Liver (tissue), 9 donors: ENCODE measurements around the gene ZFYVE26. TPM values are rescaled to one million over a fixed set of nuclear protein-coding genes. Genes with fewer than 3 reads are reported as not detected.

Source experiments
- DNase-seq: peaks from one replicate; pipeline ENCODE4 v3.0.0-alpha.2; 2017; ENCODE audit warnings: low spot score
- H3K27ac ChIP-seq, 2 donors: one replicate each; pipeline ENCODE4 v1.7.0; 2013; ENCODE audit warnings: inconsistent platforms in 2 of 2, low read length in 2 of 2, control low read depth in 1 of 2, low read depth in 1 of 2, mild to moderate bottlenecking in 1 of 2
- H3K27me3 ChIP-seq, 4 donors: one replicate each; pipeline versions ENCODE4 v1.6.1 to v1.7.0; 2013; ENCODE audit warnings: low read length in 3 of 4, inconsistent platforms in 1 of 4, mild to moderate bottlenecking in 1 of 4, moderate library complexity in 1 of 4; ENCODE audit not compliant: control insufficient read depth in 4 of 4, insufficient read depth in 4 of 4
- H3K36me3 ChIP-seq, 4 donors: one replicate each; pipeline versions ENCODE4 v1.6.1 to v1.7.0; 2013; ENCODE audit warnings: low read length in 3 of 4, mild to moderate bottlenecking in 3 of 4, low read depth in 1 of 4, moderate library complexity in 1 of 4; ENCODE audit not compliant: control insufficient read depth in 4 of 4, insufficient read depth in 3 of 4
- H3K4me1 ChIP-seq, 4 donors: one replicate each; pipeline versions ENCODE4 v1.6.1 to v1.7.0; 2013; ENCODE audit warnings: low read length in 3 of 4, mild to moderate bottlenecking in 3 of 4, moderate library complexity in 1 of 4; ENCODE audit not compliant: control insufficient read depth in 4 of 4, insufficient read depth in 4 of 4
- H3K4me3 ChIP-seq, 3 donors: one replicate each; pipeline versions ENCODE4 v1.6.1 to v1.7.0; 2013; ENCODE audit warnings: low read length in 3 of 3, control low read depth in 1 of 3, low read depth in 1 of 3, mild to moderate bottlenecking in 1 of 3
- H3K9ac ChIP-seq, 2 donors: one replicate each; pipeline ENCODE4 v1.7.0; 2013; ENCODE audit warnings: low read length in 2 of 2, mild to moderate bottlenecking in 2 of 2, moderate library complexity in 2 of 2, control low read depth in 1 of 2, low read depth in 1 of 2
- H3K9me3 ChIP-seq, 4 donors: one replicate each; pipeline versions ENCODE4 v1.6.1 to v1.7.0; 2013; ENCODE audit warnings: low read length in 3 of 4; ENCODE audit not compliant: control insufficient read depth in 4 of 4
- FOXA1 ChIP-seq: IDR thresholded peaks from 2 replicates; pipeline ENCODE4 v1.6.1; 2016; ENCODE audit warnings: antibody characterized with exemption
- FOXA2 ChIP-seq: IDR thresholded peaks from 2 replicates; pipeline ENCODE4 v1.6.1; 2016; ENCODE audit warnings: antibody characterized with exemption
- GABPA ChIP-seq, 2 donors: IDR thresholded peaks in 1 of 2; conservative IDR thresholded peaks in 1 of 2; 2 replicates each; pipeline ENCODE4 v1.6.1; 2016; ENCODE audit warnings: antibody characterized with exemption in 2 of 2, mild to moderate bottlenecking in 1 of 2, moderate library complexity in 1 of 2
- HNF4G ChIP-seq: IDR thresholded peaks from 2 replicates; pipeline ENCODE4 v1.6.1; 2016; ENCODE audit warnings: antibody characterized with exemption
- JUND ChIP-seq, 2 donors: IDR thresholded peaks; 2 replicates each; pipeline ENCODE4 v1.6.1; 2016; ENCODE audit warnings: antibody characterized with exemption in 2 of 2
- NR2F2 ChIP-seq: IDR thresholded peaks from 2 replicates; pipeline ENCODE4 v1.6.1; 2016; ENCODE audit warnings: antibody characterized with exemption
- RAD21 ChIP-seq, 2 donors: IDR thresholded peaks; 2 replicates each; pipeline ENCODE4 v1.6.1; 2016; ENCODE audit warnings: antibody characterized with exemption in 2 of 2, mild to moderate bottlenecking in 2 of 2
- SP1 ChIP-seq: IDR thresholded peaks from 2 replicates; pipeline ENCODE4 v1.6.1; 2018; ENCODE audit warnings: antibody characterized with exemption, mild to moderate bottlenecking
- TAF1 ChIP-seq: conservative IDR thresholded peaks from 2 replicates; pipeline ENCODE4 v1.6.1; 2016; ENCODE audit warnings: antibody characterized with exemption, mild to moderate bottlenecking
- YY1 ChIP-seq: IDR thresholded peaks from 2 replicates; pipeline ENCODE4 v1.6.1; 2016; ENCODE audit warnings: antibody characterized with exemption, mild to moderate bottlenecking
- WGBS: extraction: QIAGEN DNeasy Blood & Tissue Kit; methylation state at CpG from one replicate; pipeline ENCODE4 v1.1.7; 2013; 5-methylcytosine and 5-hydroxymethylcytosine counted together
- polyA plus RNA-seq, 2 donors: library from polyadenylated mRNA; stranded (reverse) in 1 of 2; unstranded in 1 of 2; fragments of 200-250 nt in 1 of 2; fragments of >200 nt in 1 of 2; fragmentation: Nextera tagmentation in 1 of 2; extraction: Ambion mirVana in 1 of 2; gene quantifications; one replicate each; pipeline versions ENCODE4 v1.2.1 to v1.2.3, GENCODE V29; 2013 to 2015
- total RNA-seq, 2 donors: library from RNA; depleted of rRNA; stranded (reverse); fragments of >200 nt; gene quantifications; one replicate each; pipeline ENCODE4 v1.2.3, GENCODE V29; 2014
- TF ChIP-seq, protein P1 (sequence below): IDR thresholded peaks from 2 replicates; pipeline ENCODE4 v1.6.1; 2016; ENCODE audit warnings: antibody characterized with exemption
- TF ChIP-seq, protein P2 (sequence below): IDR thresholded peaks from 2 replicates; pipeline ENCODE4 v1.6.1; 2016; ENCODE audit warnings: antibody characterized with exemption
- TF ChIP-seq, protein P3 (sequence below): IDR thresholded peaks from 2 replicates; pipeline ENCODE4 v1.6.1; 2016; ENCODE audit warnings: antibody characterized with exemption
- TF ChIP-seq, protein P4 (sequence below): IDR thresholded peaks from 2 replicates; pipeline ENCODE4 v1.6.1; 2016; ENCODE audit warnings: antibody characterized with exemption, mild to moderate bottlenecking
- donor health status: healthy.
- donor health status: healthy.
- donor health status: healthy.
- donor health status: healthy.
- donor health status: healthy.

Gene ZFYVE26
- total and polyA plus RNA-seq, 4 donors, result 2.4 to 17.2 (median 7.7) TPM

DNA sequence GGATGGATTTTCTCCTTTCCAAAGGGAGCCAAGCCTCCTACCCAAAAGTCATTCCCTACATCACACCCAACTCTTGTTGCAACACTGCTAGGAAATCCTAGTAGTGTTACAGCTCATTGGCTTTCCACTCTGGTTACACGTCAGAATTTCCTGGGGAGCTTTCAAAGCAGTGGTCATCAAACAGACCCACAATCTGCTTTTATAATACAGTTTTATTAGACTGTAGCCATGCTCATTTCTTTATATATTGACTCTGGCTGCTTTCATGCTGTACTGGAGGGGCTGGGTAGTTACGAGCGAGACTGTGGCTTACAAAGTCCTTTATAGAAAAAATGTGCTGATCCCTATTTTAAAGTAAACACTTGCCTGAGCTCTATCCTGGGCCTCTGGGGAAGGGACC lies 34.3 kb downstream of the ZFYVE26 start:
- no peaks in the 10 kb centered on the region for H3K4me1 ChIP-seq
- no peak overlapping the region for H3K9ac ChIP-seq
- WGBS, result 37% methylated on average over 3 of the region's 3 CpGs
- H3K27ac ChIP-seq, result no peak overlapping the region
- DNase-seq, result no peak
- H3K27me3 ChIP-seq, result no peaks in the 10 kb centered on the region
- TF ChIP-seq NR2F2, result no peak
- no peak for TF ChIP-seq TAF1
- TF ChIP-seq RAD21 (IDR thresholded peaks at IDR 0.05), result no peak
- TF ChIP-seq, protein P1, sequence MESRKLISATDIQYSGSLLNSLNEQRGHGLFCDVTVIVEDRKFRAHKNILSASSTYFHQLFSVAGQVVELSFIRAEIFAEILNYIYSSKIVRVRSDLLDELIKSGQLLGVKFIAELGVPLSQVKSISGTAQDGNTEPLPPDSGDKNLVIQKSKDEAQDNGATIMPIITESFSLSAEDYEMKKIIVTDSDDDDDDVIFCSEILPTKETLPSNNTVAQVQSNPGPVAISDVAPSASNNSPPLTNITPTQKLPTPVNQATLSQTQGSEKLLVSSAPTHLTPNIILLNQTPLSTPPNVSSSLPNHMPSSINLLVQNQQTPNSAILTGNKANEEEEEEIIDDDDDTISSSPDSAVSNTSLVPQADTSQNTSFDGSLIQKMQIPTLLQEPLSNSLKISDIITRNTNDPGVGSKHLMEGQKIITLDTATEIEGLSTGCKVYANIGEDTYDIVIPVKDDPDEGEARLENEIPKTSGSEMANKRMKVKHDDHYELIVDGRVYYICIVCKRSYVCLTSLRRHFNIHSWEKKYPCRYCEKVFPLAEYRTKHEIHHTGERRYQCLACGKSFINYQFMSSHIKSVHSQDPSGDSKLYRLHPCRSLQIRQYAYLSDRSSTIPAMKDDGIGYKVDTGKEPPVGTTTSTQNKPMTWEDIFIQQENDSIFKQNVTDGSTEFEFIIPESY, result no peak
- TF ChIP-seq, protein P2, sequence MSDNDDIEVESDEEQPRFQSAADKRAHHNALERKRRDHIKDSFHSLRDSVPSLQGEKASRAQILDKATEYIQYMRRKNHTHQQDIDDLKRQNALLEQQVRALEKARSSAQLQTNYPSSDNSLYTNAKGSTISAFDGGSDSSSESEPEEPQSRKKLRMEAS, result no peak
- no peak for TF ChIP-seq FOXA2
- no peak for TF ChIP-seq GABPA (IDR thresholded peaks at IDR 0.05 in 1 of 2, conservative IDR thresholded peaks at IDR 0.05 in 1 of 2)
- TF ChIP-seq JUND (IDR thresholded peaks at IDR 0.05), result no peak
- no peak for TF ChIP-seq SP1
- no peaks in the 10 kb centered on the region for H3K9me3 ChIP-seq
- no peak overlapping the region for H3K4me3 ChIP-seq
- H3K36me3 ChIP-seq, result peaks cover 13 to 91% (median 63%) of the 10 kb centered on the region in 4 donors

DNA sequence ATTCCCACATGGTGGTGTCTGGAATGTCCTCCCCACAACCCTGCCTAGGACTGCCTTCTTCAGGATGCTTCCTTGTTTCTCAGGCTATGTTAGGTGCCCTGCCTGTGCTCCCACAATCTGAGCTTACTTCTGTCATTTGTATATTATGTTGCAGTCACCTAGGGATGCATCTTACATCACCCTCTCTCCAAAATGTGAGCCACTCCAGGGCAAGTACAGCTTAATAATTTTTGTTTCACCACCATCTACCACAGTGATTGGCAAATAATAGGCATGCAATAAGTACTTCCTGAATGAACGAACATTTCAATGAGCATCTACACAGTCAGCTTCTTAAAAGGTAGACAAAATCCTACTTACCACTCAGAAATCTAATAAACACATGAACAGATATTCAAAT lies 37.6 kb downstream of the ZFYVE26 start:
- Histone ChIP-seq H3K36me3 (peaks cover 10 to 93% (median 61%) of the 10 kb centered on the region in 4 donors), H3K4me3 (no peak overlapping the region), H3K27me3 (no peaks in the 10 kb centered on the region), H3K9ac (no peak overlapping the region), H3K27ac (no peak overlapping the region), H3K4me1 (no peaks in the 10 kb centered on the region), H3K9me3 (no peaks in the 10 kb centered on the region)
- TF ChIP-seq FOXA1, result no peak
- TF ChIP-seq, protein P2, result no peak
- no peak for TF ChIP-seq GABPA (IDR thresholded peaks at IDR 0.05 in 1 of 2, conservative IDR thresholded peaks at IDR 0.05 in 1 of 2)
- TF ChIP-seq RAD21 (IDR thresholded peaks at IDR 0.05), result no peak
- TF ChIP-seq, protein P3, sequence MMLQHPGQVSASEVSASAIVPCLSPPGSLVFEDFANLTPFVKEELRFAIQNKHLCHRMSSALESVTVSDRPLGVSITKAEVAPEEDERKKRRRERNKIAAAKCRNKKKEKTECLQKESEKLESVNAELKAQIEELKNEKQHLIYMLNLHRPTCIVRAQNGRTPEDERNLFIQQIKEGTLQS, result no peak
- TF ChIP-seq FOXA2, result no peak
- TF ChIP-seq TAF1, result no peak
- no peak for TF ChIP-seq YY1
- no peak for TF ChIP-seq HNF4G
- TF ChIP-seq SP1, result no peak
- TF ChIP-seq, protein P1, result no peak
- TF ChIP-seq, protein P4, sequence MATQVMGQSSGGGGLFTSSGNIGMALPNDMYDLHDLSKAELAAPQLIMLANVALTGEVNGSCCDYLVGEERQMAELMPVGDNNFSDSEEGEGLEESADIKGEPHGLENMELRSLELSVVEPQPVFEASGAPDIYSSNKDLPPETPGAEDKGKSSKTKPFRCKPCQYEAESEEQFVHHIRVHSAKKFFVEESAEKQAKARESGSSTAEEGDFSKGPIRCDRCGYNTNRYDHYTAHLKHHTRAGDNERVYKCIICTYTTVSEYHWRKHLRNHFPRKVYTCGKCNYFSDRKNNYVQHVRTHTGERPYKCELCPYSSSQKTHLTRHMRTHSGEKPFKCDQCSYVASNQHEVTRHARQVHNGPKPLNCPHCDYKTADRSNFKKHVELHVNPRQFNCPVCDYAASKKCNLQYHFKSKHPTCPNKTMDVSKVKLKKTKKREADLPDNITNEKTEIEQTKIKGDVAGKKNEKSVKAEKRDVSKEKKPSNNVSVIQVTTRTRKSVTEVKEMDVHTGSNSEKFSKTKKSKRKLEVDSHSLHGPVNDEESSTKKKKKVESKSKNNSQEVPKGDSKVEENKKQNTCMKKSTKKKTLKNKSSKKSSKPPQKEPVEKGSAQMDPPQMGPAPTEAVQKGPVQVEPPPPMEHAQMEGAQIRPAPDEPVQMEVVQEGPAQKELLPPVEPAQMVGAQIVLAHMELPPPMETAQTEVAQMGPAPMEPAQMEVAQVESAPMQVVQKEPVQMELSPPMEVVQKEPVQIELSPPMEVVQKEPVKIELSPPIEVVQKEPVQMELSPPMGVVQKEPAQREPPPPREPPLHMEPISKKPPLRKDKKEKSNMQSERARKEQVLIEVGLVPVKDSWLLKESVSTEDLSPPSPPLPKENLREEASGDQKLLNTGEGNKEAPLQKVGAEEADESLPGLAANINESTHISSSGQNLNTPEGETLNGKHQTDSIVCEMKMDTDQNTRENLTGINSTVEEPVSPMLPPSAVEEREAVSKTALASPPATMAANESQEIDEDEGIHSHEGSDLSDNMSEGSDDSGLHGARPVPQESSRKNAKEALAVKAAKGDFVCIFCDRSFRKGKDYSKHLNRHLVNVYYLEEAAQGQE, result no peak
- DNase-seq, result no peak
- WGBS, result 90% methylated on average over 1 of the region's 1 CpG
